NCI-H187 treated with DMSO at 0.1 percent for 48 hours (cell line): ENCODE measurements around the gene PDZD8.
"Not testable (repeated sequence)": the region's sequence is repeated elsewhere in the genome, so short reads cannot be mapped to it uniquely, and the experiment has no call there.

ENCODE experiments used
- DNase-seq: peaks from one replicate; lab custom pipeline; 2025; lab: John Stamatoyannopoulos, UW

Gene PDZD8

GRCh38 chr10:117346574-117346973 lies 28.7 kb downstream of the PDZD8 start:
- DNase-seq = no peak

GRCh38 chr10:117345143-117345542 lies 30.1 kb downstream of the PDZD8 start:
- no peak for DNase-seq

DNA sequence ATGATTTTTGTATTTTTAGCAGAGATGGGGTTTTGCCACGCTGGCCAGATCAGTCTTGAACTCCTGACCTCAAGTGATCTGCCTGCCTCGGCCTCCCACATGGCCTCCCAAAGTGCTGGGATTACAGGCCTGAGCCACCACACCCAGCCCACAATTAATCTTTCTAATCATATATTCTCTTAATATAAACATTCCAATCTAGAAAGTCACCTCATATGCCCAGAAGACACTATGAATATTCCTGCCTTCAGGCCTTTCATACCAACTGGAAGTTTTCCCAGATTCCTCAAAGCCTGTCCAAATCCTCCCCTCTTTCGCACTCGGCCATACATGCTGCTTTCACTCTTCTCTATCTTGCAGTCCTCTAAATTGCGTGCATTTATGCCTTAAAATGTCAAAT lies 32.6 kb downstream of the PDZD8 start:
- no peak for DNase-seq

DNA sequence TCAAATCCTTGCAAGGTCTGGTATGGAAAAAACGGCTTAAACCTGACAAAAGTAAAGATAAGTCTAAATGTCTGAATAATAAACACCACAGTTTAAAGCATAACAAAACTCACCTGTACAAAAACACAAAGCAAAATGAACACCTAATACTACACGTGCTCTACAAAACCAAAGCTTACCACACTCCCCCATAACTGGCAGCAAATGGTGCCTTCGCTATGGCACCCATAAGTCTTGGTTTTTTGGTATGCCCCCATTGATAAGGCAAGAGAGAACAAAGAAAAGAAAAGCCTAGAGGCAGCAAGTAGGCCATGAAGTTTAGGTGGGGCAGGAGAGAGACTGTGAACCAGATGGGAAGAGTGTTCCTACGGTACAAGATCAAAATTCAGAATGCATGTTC lies 34.2 kb downstream of the PDZD8 start:
- no peak for DNase-seq

DNA sequence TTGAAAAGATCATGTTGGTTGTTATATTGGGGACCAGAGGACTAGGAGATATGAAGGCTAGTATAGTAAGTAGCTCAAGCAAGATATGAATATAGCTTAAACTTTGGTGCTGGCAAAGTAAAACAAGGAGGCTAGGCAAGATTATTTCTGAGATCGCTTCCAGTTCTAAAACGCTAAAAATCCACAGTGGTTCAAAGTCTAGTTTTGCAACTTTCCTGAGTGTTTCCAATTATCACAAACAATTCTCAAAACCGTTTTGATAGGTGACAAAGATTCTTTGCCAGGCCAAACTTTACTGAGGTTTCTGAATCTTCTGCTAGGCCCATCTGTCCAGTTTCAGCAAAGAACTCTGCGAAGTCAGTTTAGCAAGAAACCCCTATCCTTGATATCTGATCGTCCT lies 35.3 kb downstream of the PDZD8 start:
- DNase-seq = no peak

DNA sequence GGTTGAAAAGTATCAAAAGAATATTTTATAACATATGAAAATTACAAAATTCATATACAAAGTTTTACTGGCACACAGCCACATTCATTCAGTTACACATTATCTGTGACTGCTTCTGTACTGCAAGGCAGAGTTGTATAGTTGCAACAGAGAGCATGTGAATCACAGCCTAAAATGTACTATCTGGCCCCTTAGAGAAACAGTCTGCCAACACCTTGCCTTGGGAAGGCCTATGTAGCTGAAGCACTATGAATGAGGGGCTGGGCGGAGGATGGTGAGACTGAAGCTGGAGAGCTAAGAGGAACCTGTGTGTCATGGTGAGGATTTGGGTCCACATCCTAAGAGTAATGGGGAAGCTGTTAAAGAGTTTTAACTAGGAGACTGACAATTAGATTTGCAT lies 35.7 kb downstream of the PDZD8 start:
- no peak for DNase-seq

DNA sequence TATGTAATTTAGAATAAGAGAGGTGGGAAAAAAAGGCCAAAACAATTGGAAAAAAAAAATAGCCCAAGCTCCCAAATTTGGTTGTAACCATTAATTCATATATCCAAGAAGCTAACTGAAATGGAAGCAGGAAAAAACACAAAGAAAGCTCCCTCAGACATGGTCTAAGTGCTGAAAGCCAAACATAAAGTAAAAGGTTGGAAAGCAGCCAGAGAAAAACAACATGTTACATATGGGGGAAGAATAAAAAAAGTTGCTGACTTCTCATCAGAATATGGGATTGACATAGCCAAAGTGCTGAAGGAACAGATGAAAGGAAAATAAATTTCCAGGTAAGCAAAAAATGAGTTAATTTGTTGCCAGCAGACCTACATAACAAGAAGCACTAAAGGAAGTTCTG lies 40.3 kb downstream of the PDZD8 start:
- DNase-seq = no peak

DNA sequence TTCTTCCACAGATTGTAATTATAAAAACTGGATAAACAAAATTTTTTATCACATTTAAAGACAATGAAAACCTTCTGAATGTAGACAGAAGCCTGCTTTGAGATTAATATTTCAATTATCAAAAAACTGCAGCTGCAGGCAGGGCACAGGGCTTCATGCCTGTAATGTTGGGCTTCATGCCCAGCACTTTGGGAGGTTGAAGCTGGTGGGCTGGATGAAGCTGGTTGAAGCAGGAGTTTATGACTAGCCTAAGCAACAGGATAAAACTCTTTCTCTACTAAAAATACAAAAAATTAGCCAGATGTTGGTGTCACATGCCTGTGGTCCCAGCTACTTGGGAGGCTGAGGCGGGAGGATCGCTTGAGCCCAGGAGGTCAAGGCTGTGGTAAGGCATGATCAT lies 41.2 kb downstream of the PDZD8 start:
- DNase-seq = no peak

DNA sequence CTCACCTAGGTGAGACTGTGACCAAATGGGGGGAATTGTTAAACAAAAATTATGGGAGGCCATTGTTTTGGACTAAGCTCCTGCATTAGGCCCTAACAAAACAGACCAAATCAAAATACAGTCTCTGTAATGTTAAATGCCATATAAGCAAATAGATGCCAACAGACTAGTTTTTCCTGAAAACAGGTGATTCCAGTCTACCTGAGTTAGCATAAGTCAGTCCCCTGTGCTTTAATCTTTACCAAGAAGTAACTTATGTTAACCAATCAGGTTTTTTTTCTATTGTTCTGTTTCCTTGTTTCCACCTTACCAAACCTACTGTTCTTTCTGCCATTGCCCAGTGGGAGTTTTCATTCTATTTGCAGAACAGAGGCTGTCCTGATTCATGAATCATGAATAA lies 48.0 kb downstream of the PDZD8 start:
- no peak for DNase-seq

- DNase-seq = no peak
Measured at GRCh38 chr10:117324367-117324766, 50.9 kb downstream of the PDZD8 start.

GRCh38 chr10:117322260-117322659 lies 53.0 kb downstream of the PDZD8 start:
- no peak for DNase-seq

DNA sequence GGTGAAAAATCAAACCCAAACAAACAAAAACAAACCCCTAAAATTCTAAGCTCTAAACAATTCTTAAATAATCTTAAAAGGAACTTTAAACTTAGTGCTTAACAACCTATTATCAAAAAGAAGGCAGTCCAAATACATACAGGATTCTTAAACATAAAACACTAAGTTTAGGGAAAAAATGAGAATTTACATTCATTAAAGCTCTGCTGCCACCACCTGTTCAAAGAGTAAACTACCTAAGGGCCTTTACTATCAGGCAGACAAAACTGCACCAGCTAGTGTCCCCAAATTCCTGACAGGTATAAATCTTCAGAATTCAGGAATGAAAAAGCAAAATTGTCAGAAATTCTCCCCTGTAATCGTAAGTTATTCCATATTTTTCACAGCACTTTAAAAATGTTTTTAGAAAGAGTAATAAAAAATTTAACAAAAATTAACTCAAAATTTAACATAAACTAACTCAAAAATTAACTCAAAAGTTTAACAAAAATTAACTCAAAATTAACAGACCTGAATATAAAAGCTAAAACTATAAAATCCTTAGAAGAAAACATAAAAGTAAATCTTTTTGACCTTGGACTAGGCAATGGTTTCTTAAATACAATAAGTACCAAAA lies 55.1 kb downstream of the PDZD8 start:
- no peak for DNase-seq

GRCh38 chr10:117318909-117319308 lies 56.3 kb downstream of the PDZD8 start:
- DNase-seq = no peak

GRCh38 chr10:117316701-117317100 lies 58.5 kb downstream of the PDZD8 start:
- no peak for DNase-seq

GRCh38 chr10:117313641-117314040 lies 61.6 kb downstream of the PDZD8 start:
- DNase-seq = no peak

GRCh38 chr10:117312430-117312829 lies 62.8 kb downstream of the PDZD8 start:
- no peak for DNase-seq

DNA sequence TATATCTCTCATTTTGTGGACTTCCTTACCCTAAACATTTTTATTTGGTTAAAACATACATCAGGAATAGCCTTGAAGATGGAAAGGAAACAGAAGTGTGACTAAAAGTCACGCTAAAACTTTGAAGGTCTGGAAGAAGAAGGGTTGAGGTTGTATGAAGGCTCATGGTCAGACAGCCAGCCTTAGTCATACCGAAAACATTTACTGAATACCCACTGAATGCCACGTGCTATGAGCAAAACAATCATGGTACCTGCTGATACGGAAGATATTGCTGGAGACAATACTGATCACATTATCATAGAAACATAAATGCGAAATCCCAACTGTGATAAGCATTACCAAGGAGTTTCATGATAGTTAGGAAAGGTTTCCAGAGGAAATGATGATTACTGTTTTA lies 64.0 kb downstream of the PDZD8 start:
- no peak for DNase-seq

DNA sequence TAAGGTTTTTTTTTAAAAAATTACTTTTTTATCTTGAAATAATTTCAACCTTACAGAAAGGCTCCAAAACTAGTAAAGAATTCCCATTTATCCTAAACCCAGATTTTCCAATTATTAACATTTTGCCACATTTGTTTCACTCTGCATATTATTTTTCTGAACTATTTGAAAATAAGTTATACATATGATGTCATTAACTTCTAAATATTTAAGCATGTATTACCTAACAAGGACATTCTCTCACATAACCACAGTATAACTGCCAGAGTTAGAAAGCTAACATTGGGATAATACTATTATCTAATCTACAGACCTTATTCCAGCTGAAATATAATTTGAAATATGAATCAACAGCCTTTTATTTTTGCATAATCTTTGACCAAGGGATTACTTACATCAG lies 68.6 kb downstream of the PDZD8 start:
- DNase-seq = no peak

DNA sequence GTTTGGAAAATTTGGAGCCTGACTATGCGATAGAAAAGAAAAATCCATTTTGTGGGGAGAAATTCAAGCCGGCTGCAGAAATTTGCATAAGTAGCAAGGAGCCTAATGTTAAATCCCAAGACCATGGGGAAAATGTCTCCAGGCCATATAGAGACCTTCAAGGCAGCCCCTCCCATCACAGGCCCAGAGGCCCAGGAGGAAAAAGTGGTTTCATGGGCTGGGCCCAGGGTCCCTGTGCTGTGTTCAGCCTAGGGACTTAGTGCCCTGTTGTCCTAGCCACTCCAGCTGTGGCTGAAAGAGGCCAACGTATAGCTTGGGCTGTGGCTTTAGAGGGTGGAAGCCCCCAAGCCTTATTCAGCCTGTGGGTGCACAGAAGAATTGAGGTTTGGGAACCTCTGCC lies 71.8 kb downstream of the PDZD8 start:
- not testable (repeated sequence) for DNase-seq

GRCh38 chr10:117300671-117301070 lies 74.6 kb downstream of the PDZD8 start:
- DNase-seq = no peak

- DNase-seq = no peak
Measured at GRCh38 chr10:117299435-117299834, 75.8 kb downstream of the PDZD8 start.

DNA sequence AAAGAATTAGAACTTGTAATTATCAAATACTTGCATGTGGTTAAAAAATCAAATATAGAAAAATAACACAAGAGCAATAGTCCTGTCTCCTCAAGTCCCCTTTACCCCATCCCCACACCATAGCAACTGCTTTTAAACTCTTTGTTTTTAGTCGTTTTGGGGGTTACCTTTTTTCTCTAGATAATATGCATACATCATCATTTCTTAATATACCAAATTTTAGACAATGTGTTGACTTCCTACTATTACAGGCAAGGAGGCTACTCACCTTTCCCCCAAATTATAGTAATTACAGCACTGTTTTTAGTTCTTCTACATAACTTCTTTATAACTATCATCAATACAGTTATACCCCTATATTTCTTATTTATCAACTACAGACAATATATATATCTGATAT lies 77.0 kb downstream of the PDZD8 start:
- DNase-seq = no peak

DNA sequence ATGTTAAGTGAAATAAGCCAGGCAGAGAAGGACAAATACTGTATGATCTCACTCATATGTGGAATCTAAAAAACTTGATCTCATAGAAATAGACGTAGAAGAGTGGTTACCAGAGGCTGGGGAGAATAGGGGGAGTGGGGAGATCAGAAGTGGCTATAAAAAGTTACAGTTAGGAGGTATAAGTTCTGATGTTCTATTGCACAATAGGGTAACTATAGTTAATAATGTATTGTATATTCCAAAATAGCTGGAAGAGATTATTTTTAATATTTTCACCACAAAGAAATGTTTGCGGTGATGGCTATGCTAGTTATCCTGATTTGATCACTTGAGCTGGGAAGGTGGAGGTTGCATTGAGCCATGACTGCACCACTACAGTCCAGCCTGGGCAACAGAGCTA lies 80.5 kb downstream of the PDZD8 start:
- no peak for DNase-seq

GRCh38 chr10:117294039-117294645 lies 81.1 kb downstream of the PDZD8 start:
- no peak for DNase-seq
